ENCODE data around the gene IFI6.

- TF ChIP-seq CTCF (IDR thresholded peaks at IDR 0.05) (no peak), POLR2A (IDR thresholded peaks at IDR 0.05) (no peak)
Observed at GRCh38 chr1:27649306-27649635, 22.7 kb downstream of the IFI6 start.

All from right lobe of liver (tissue), 4 donors.